HepG2 (cell line): ENCODE measurements around the gene ICE2. TPM values are rescaled to one million over a fixed set of nuclear protein-coding genes. Genes with fewer than 3 reads are reported as not detected.

Experiments used
- ATAC-seq: fragments of 200-7000 bp; cut with Tn5 transposase; 3 replicates; pipeline ENCODE4 v1.9.1; 2020; ENCODE audit warnings: mild to moderate bottlenecking, moderate library complexity
- BruUV-seq: library from RNA; stranded (reverse); fragments of 400-500 nt; replicated peaks from 2 replicates; lab custom pipeline; 2021; lab: Mats Ljungman, UMichigan
- CTCF ChIA-PET: fragments of 300-600 bp; formaldehyde crosslinking; extraction: SDS; loops from one replicate; lab custom pipeline; 2021; ENCODE audit warnings: low total read pairs, inconsistent platforms, low intra/inter-chr PET ratio; lab: Yijun Ruan, JAX
- POLR2A ChIA-PET: fragments of 350-600 bp; sonication (Branson Sonifier 250); formaldehyde crosslinking; loops from one replicate; lab custom pipeline; 2020; ENCODE audit warnings: antibody characterized with exemption, inconsistent platforms; lab: Yijun Ruan, JAX
- DNase-seq: peaks from one replicate; pipeline ENCODE4 v3.0.0-alpha.2; 2015; ENCODE audit warnings: low spot score
- FAIRE-seq: peaks from 3 replicates; lab custom pipeline; 2011; peaks lifted over from hg19 to GRCh38; lab: Jason Lieb, UNC
- H2AFZ ChIP-seq: one replicate; pipeline ENCODE4 v1.6.1; 2011; ENCODE audit warnings: low read length, inconsistent platforms
- H3K27ac ChIP-seq: fragments of 300-600 bp; 3 replicates; pipeline ENCODE4 v1.8.0; 2011; ENCODE audit warnings: mixed run types, mild to moderate bottlenecking, mixed read lengths, low read length, inconsistent platforms; ENCODE audit not compliant: insufficient read depth; ENCODE audit errors: extremely low read length
- H3K27me3 ChIP-seq, 2 experiments: fragments of 200-600 bp in 1 of 2; 2 replicates in 1 of 2; 3 replicates in 1 of 2; pipeline versions ENCODE4 v1.6.0 to v1.8.0; 2011; ENCODE audit warnings: low read length in 2 of 2, mild to moderate bottlenecking in 2 of 2, moderate library complexity in 2 of 2, inconsistent platforms in 1 of 2; ENCODE audit not compliant: insufficient read depth in 2 of 2, control insufficient read depth in 1 of 2
- H3K36me3 ChIP-seq, 2 experiments: fragments of 200-600 bp in 1 of 2; replicated peaks in 1 of 2; 2 replicates in 1 of 2; 3 replicates in 1 of 2; pipeline versions ENCODE4 v1.5.1 to v1.8.0; 2011; ENCODE audit warnings: low read length in 2 of 2, inconsistent platforms in 1 of 2; ENCODE audit not compliant: insufficient read depth in 2 of 2, control insufficient read depth in 1 of 2
- H3K4me1 ChIP-seq: 2 replicates; pipeline ENCODE4 v1.5.1; 2012; ENCODE audit warnings: low read length, inconsistent platforms; ENCODE audit not compliant: insufficient read depth
- H3K4me2 ChIP-seq: 2 replicates; pipeline ENCODE4 v1.6.0; 2011; ENCODE audit warnings: low read depth, low read length, inconsistent platforms
- H3K4me3 ChIP-seq, 3 experiments: fragments of 200-600 bp in 1 of 3; sonication (generic), shearing (Covaris generic) in 1 of 3; replicated peaks in 1 of 3; 2 replicates each; pipeline ENCODE4 v1.5.1; 2011 to 2016; ENCODE audit warnings: low read length in 3 of 3, inconsistent platforms in 2 of 3, low read depth in 2 of 3, mild to moderate bottlenecking in 2 of 3, control low read depth in 1 of 3, mixed read lengths in 1 of 3; ENCODE audit not compliant: insufficient read depth in 1 of 3
- H3K79me2 ChIP-seq: one replicate; pipeline ENCODE4 v1.6.1; 2011; ENCODE audit warnings: low read length, inconsistent platforms; ENCODE audit not compliant: insufficient read depth
- H3K9ac ChIP-seq: 2 replicates; pipeline ENCODE4 v1.6.0; 2011; ENCODE audit warnings: mild to moderate bottlenecking, low read depth, low read length, inconsistent platforms; ENCODE audit not compliant: insufficient read depth
- H3K9me3 ChIP-seq: 2 replicates; pipeline ENCODE4 v1.5.1; 2012; ENCODE audit warnings: mild to moderate bottlenecking, low read length
- H4K20me1 ChIP-seq: 2 replicates; pipeline ENCODE4 v1.6.0; 2011; ENCODE audit warnings: inconsistent platforms, mild to moderate bottlenecking, low read length, moderate library complexity; ENCODE audit not compliant: insufficient read depth
- ATF7 ChIP-seq, 2 experiments: fragments of 450-650 bp in 1 of 2; sonication (generic) in 1 of 2; formaldehyde crosslinking in 1 of 2; IDR thresholded peaks; 2 replicates each; pipeline versions ENCODE4 v1.4.0 to v1.6.1; 2016 to 2020; ENCODE audit warnings: antibody characterized with exemption in 1 of 2, mild to moderate bottlenecking in 1 of 2, missing genetic modification reagents in 1 of 2
- CBX5 ChIP-seq: sonication (generic); formaldehyde crosslinking; IDR thresholded peaks from 2 replicates; pipeline ENCODE4 v1.4.0; 2020; ENCODE audit warnings: missing genetic modification reagents, borderline replicate concordance
- KLF12 ChIP-seq: sonication (generic); formaldehyde crosslinking; IDR thresholded peaks from 2 replicates; pipeline ENCODE4 v1.4.0; 2020; ENCODE audit warnings: missing genetic modification reagents, borderline replicate concordance
- WGBS: methylation state at CpG from one replicate; pipeline ENCODE4 v1.1.6; 2017; ENCODE audit warnings: low lambda C conversion rate; 5-methylcytosine and 5-hydroxymethylcytosine counted together
- in situ Hi-C: cut with HindIII; loops from 2 replicates; pipeline ENCODE4 v1.10.0; 2017; ENCODE audit warnings: low pct_unique_long_range_greater_than_20kb; ENCODE audit not compliant: extremely low pct_ligation_motif_present
- intact Hi-C: fragments of 100-400 bp; cut with micrococcal nuclease; formaldehyde crosslinking; loops from one replicate; pipeline ENCODE4 v1.10.0; 2022; ENCODE audit not compliant: unreplicated experiment
- polyA plus RNA-seq, 8 experiments: library from polyadenylated mRNA; depleted of rRNA in 3 of 8; stranded (reverse) in 7 of 8; unstranded in 1 of 8; fragments of >200 nt; fragmentation: Illumina TruSeq in 4 of 8; extraction: Trizol in 4 of 8; gene quantifications; 2 replicates each; pipeline versions ENCODE4 v1.2.1 to v1.2.3, GENCODE V29; 2011 to 2016; ENCODE audit warnings: low read depth in 4 of 8, missing spikeins in 1 of 8, mixed read lengths in 1 of 8; ENCODE audit not compliant: insufficient read depth in 1 of 8
- total RNA-seq, 5 experiments: library from RNA; depleted of rRNA; stranded (reverse); fragments of >200 nt; fragmentation: Illumina TruSeq; extraction: Trizol; gene quantifications; 2 replicates each; pipeline ENCODE4 v1.2.3, GENCODE V29; 2016; ENCODE audit warnings: low read depth in 1 of 5
- TF ChIP-seq, protein P1 (sequence below): sonication (generic); formaldehyde crosslinking; IDR thresholded peaks from 2 replicates; pipeline ENCODE4 v1.8.0; 2022; ENCODE audit warnings: mild to moderate bottlenecking, missing genetic modification reagents

Gene ICE2
- total and polyA plus RNA-seq, 2 of the 13 experiments (the other 11 are each of a cell fraction or from before 2014, with no cell fraction given) = 24.8 to 26.4 TPM

DNA sequence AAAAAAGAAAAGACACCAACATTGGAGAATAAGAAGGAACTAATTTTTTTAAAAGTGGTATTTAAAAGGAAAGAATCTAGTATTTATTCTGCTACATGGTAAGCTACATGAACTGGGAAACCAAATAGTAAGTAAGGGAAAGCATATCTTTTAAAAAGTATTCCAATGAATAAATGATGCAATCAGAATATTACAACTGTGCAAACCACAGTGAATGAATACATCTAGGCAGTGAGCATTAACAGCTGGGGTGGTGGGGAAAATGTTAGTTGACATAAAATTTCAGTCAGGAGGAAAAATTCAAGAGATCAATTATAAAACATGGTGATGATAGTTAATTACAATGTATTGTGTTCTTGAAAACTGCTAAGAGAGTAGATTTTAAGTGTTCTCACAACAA, 16.9 kb downstream of the ICE2 start:
- H3K36me3 ChIP-seq = peaks cover 1 to 35% of the 10 kb centered on the region in 2 experiments; a peak in 4 of 5 replicates
- CTCF ChIA-PET = no interaction called here
- no peak for DNase-seq
- no peak overlapping the region for H3K4me2 ChIP-seq
- TF ChIP-seq ATF7 (IDR thresholded peaks at IDR 0.05) (peak; percentile 17; the same call in 1 of the 2 replicates), ATF7 (CRISPR knock-in tag; IDR thresholded peaks at IDR 0.05) (no peak), CBX5 (CRISPR knock-in tag) (no peak)
- TF ChIP-seq, all 625 proteins: peak for 1
- FAIRE-seq (no peak), ATAC-seq (no peak)
- Histone ChIP-seq H3K4me3 (no peak overlapping the region), H3K9ac (no peak overlapping the region), H3K9me3 (no peaks in the 10 kb centered on the region), H3K27ac (no peak overlapping the region), H3K4me1 (peaks cover 5% of the 10 kb centered on the region; the same call in 1 of the 2 replicates), H3K27me3 (no peaks in the 10 kb centered on the region), H2AFZ (no peak overlapping the region), H4K20me1 (no peaks in the 10 kb centered on the region), H3K79me2 (no peaks in the 10 kb centered on the region)
- in situ Hi-C loops = loop anchor here (25.0 kb wide), 1 partner anchor 775 kb away; the partner anchor contains the start of gene BNIP2
- no TSS peak for BruUV-seq
- intact Hi-C loops = no loop called here
- POLR2A ChIA-PET = no interaction called here

- Histone ChIP-seq H4K20me1 (no peaks in the 10 kb centered on the region), H3K4me3 (no peak overlapping the region), H3K27ac (no peak overlapping the region), H3K36me3 (peaks cover 1 to 27% of the 10 kb centered on the region in 2 experiments; a peak in 4 of 5 replicates), H3K79me2 (no peaks in the 10 kb centered on the region), H3K4me1 (peaks cover 5% of the 10 kb centered on the region; the same call in 1 of the 2 replicates), H3K27me3 (no peaks in the 10 kb centered on the region), H3K4me2 (no peak overlapping the region), H3K9me3 (no peaks in the 10 kb centered on the region), H3K9ac (no peak overlapping the region), H2AFZ (no peak overlapping the region)
- in situ Hi-C loops = loop anchor here (25.0 kb wide), 1 partner anchor 774 kb away; the partner anchor contains the start of gene BNIP2
- TF ChIP-seq, protein P1, sequence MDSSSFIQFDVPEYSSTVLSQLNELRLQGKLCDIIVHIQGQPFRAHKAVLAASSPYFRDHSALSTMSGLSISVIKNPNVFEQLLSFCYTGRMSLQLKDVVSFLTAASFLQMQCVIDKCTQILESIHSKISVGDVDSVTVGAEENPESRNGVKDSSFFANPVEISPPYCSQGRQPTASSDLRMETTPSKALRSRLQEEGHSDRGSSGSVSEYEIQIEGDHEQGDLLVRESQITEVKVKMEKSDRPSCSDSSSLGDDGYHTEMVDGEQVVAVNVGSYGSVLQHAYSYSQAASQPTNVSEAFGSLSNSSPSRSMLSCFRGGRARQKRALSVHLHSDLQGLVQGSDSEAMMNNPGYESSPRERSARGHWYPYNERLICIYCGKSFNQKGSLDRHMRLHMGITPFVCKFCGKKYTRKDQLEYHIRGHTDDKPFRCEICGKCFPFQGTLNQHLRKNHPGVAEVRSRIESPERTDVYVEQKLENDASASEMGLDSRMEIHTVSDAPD (CRISPR knock-in tag) = no peak
- TF ChIP-seq KLF12 (CRISPR knock-in tag) = no peak
- FAIRE-seq (no peak), ATAC-seq (no peak), DNase-seq (no peak)
- BruUV-seq = no TSS peak
- ChIA-PET CTCF (no interaction called here), POLR2A (no interaction called here)
- intact Hi-C loops = no loop called here
- 100% methylated on average over 4 of the region's 4 CpGs for WGBS
These were observed 18.0 kb downstream of the ICE2 start for GRCh38 chr15:60460931-60461330.
